Smooth muscle cell (in vitro differentiated cells): ENCODE measurements around the gene UBE3D. TPM values are rescaled to one million over a fixed set of nuclear protein-coding genes. Genes with fewer than 3 reads are reported as not detected.
"Not testable (repeated sequence)": the region's sequence is repeated elsewhere in the genome, so short reads cannot be mapped to it uniquely, and the experiment has no call there.

Experiments used
- DNase-seq: peaks from one replicate; lab custom pipeline; 2025; ENCODE audit not compliant: unreplicated experiment; lab: John Stamatoyannopoulos, UW
- H2AFZ ChIP-seq: fragments of 200-600 bp; sonication (generic); 2 replicates; pipeline ENCODE4 v1.6.0; 2016; ENCODE audit warnings: antibody characterized with exemption, low read depth, mild to moderate bottlenecking
- H3F3A ChIP-seq: fragments of 200-600 bp; sonication (generic); 2 replicates; pipeline ENCODE4 v1.6.0; 2017; ENCODE audit warnings: antibody characterized with exemption, low read depth
- H3K27ac ChIP-seq: fragments of 200-600 bp; sonication (generic); 2 replicates; pipeline ENCODE4 v1.5.1; 2016; ENCODE audit warnings: low read depth, mild to moderate bottlenecking
- H3K27me3 ChIP-seq: fragments of 200-600 bp; sonication (generic); 2 replicates; pipeline ENCODE4 v1.6.1; 2016; ENCODE audit warnings: low read depth, mild to moderate bottlenecking
- H3K36me3 ChIP-seq: fragments of 200-600 bp; sonication (generic); 2 replicates; pipeline ENCODE4 v1.5.1; 2016; ENCODE audit warnings: low read depth
- H3K4me1 ChIP-seq: fragments of 200-600 bp; sonication (generic); 2 replicates; pipeline ENCODE4 v1.5.1; 2016; ENCODE audit warnings: low read depth
- H3K4me2 ChIP-seq: fragments of 200-600 bp; sonication (generic); 2 replicates; pipeline ENCODE4 v1.6.0; 2016; ENCODE audit warnings: mild to moderate bottlenecking
- H3K4me3 ChIP-seq: fragments of 200-600 bp; sonication (generic); 2 replicates; pipeline ENCODE4 v1.5.1; 2016; ENCODE audit warnings: mild to moderate bottlenecking
- H3K79me2 ChIP-seq: fragments of 200-600 bp; sonication (generic); 2 replicates; pipeline ENCODE4 v1.6.0; 2016; ENCODE audit warnings: low read depth, mild to moderate bottlenecking
- H3K9ac ChIP-seq: fragments of 200-600 bp; sonication (generic); 2 replicates; pipeline ENCODE4 v1.6.0; 2016; ENCODE audit warnings: low read depth
- H3K9me3 ChIP-seq: fragments of 200-600 bp; sonication (generic); replicated peaks from 2 replicates; pipeline ENCODE4 v1.5.1; 2016; ENCODE audit warnings: low read depth
- H4K20me1 ChIP-seq: fragments of 200-600 bp; sonication (generic); 2 replicates; pipeline ENCODE4 v1.6.0; 2016; ENCODE audit warnings: low read depth
- CTCF ChIP-seq: fragments of 200-600 bp; sonication (generic); IDR thresholded peaks from 2 replicates; pipeline ENCODE4 v1.5.1; 2017; ENCODE audit warnings: borderline replicate concordance, mild to moderate bottlenecking, antibody characterized with exemption; ENCODE audit not compliant: insufficient read depth, poor library complexity, severe bottlenecking
- WGBS: methylation state at CpG from one replicate; pipeline ENCODE4 v1.1.7; 2016; ENCODE audit warnings: low lambda C conversion rate; 5-methylcytosine and 5-hydroxymethylcytosine counted together
- polyA plus RNA-seq: library from polyadenylated mRNA; unstranded; fragments of >200 nt; fragmentation: Nextera tagmentation; extraction: Ambion mirVana; gene quantifications from 2 replicates; pipeline ENCODE4 v1.2.1, GENCODE V29; 2016
- total RNA-seq: library from RNA; depleted of rRNA; stranded (reverse); fragments of >200 nt; gene quantifications from 2 replicates; pipeline ENCODE4 v1.2.3, GENCODE V29; 2014

The UBE3D gene
- total and polyA plus RNA-seq, 2 experiments from 2014 or later: 2.1 to 6.1 TPM

DNA sequence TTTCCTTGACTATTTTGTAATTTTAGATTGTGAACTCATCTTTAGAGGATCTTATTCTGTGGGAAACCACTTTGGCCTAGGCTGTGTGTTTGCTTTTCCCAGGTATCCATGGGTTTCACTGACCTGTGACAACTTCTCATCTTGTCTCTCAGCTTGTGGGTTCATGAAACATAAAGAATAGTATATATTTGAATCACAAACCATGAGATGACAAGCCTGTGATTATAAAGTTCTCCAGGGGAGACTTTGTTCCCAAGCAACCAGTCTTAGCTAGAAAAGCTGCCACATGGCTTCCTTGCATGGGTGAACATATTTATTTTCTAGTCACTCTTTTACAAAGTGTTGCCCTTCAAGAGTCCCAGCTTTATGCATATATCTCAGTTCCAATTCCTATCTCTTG is 201.9 kb downstream of the UBE3D start:
- no peak for TF ChIP-seq CTCF

GRCh38 chr6:82862543-82862942 is 203.1 kb downstream of the UBE3D start:
- no peaks in the 10 kb centered on the region for H3K27me3 ChIP-seq
- no peaks in the 10 kb centered on the region for H3K36me3 ChIP-seq
- WGBS: 71% methylated on average over 1 of the region's 1 CpG
- no peaks in the 10 kb centered on the region for H3K79me2 ChIP-seq
- no peak overlapping the region for H3K4me2 ChIP-seq
- H3K9me3 ChIP-seq: no peaks in the 10 kb centered on the region
- H3F3A ChIP-seq: no peaks in the 10 kb centered on the region
- TF ChIP-seq CTCF: no peak
- H3K9ac ChIP-seq: no peak overlapping the region
- no peaks in the 10 kb centered on the region for H3K4me1 ChIP-seq
- H4K20me1 ChIP-seq: no peaks in the 10 kb centered on the region
- no peak for DNase-seq
- H2AFZ ChIP-seq: no peak overlapping the region
- no peak overlapping the region for H3K4me3 ChIP-seq
- no peak overlapping the region for H3K27ac ChIP-seq

More for the DNA sequence above, 201.9 kb downstream of the UBE3D start:
- Histone ChIP-seq H3K36me3 (no peaks in the 10 kb centered on the region), H3K4me1 (no peaks in the 10 kb centered on the region), H3K4me2 (no peak overlapping the region), H3K79me2 (no peaks in the 10 kb centered on the region), H3K27me3 (no peaks in the 10 kb centered on the region), H2AFZ (no peak overlapping the region), H3K9me3 (no peaks in the 10 kb centered on the region), H4K20me1 (no peaks in the 10 kb centered on the region), H3K4me3 (no peak overlapping the region), H3K27ac (no peak overlapping the region), H3K9ac (no peak overlapping the region), H3F3A (no peaks in the 10 kb centered on the region)
- DNase-seq: no peak

DNA sequence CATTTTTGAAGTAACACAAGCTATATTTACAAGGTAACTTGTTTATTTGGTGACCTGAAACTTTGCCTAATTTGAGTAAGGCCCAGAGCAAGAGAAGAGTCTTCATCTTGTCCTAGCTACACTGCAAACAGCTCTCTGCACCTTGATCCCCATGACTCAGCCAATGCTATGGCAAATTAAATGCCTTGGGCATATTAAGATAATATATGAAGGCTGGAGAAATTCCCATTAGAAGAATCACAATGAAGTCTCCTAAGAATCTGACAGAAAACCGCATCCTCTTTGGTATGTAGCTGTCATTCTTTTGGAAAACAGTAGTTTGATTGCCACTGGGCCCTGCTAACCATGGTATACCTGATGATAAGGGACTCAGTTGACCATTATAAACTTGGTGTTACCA is 204.5 kb downstream of the UBE3D start:
- WGBS: 83% methylated on average over 1 of the region's 1 CpG
- no peak overlapping the region for H3K4me3 ChIP-seq
- H3K79me2 ChIP-seq: no peaks in the 10 kb centered on the region
- no peaks in the 10 kb centered on the region for H3K36me3 ChIP-seq
- no peak for TF ChIP-seq CTCF
- no peak overlapping the region for H3K9ac ChIP-seq
- H3F3A ChIP-seq: no peaks in the 10 kb centered on the region
- no peaks in the 10 kb centered on the region for H3K9me3 ChIP-seq
- no peak overlapping the region for H3K27ac ChIP-seq
- H3K27me3 ChIP-seq: no peaks in the 10 kb centered on the region
- H3K4me1 ChIP-seq: no peaks in the 10 kb centered on the region
- DNase-seq: no peak
- H3K4me2 ChIP-seq: no peak overlapping the region
- no peak overlapping the region for H2AFZ ChIP-seq
- no peaks in the 10 kb centered on the region for H4K20me1 ChIP-seq

DNA sequence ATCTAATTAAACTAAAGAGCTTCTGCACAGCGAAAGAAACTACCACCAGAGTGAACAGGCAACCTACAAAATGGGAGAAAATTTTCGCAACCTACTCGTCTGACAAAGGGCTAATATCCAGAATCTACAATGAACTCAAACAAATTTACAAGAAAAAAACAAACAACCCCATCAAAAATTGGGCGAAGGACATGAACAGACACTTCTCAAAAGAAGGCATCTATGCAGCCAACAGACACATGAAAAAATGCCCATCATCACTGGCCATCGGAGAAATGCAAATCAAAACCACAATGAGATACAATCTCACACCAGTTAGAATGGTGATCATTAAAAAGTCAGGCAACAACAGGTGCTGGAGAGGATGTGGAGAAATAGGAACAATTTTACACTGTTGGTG is 209.6 kb downstream of the UBE3D start:
- H3K4me3 ChIP-seq, H3K36me3 ChIP-seq, H3K27me3 ChIP-seq, H3K9me3 ChIP-seq, H3K27ac ChIP-seq, DNase-seq, H3K4me2 ChIP-seq, H3K4me1 ChIP-seq, H4K20me1 ChIP-seq, H2AFZ ChIP-seq, H3K9ac ChIP-seq, H3F3A ChIP-seq, H3K79me2 ChIP-seq: not testable (repeated sequence)
- 94% methylated on average over 5 of the region's 5 CpGs for WGBS

DNA sequence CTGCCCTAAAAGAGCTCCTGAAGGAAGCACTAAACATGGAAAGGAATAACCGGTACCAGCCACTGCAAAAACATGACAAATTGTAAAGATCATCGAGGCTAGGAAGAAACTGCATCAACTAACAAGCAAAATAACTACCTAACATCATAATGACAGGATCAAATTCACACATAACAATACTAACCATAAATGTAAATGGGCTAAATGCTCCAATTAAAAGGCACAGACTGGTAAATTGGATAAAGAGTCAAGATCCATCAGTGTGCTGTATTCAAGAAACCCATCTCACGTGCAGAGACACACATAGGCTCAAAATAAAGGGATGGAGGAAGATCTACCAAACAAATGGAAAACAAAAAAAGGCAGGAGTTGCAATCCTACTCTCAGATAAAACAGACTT is 212.7 kb downstream of the UBE3D start:
- not testable (repeated sequence) for DNase-seq, H2AFZ ChIP-seq, H3K4me3 ChIP-seq, H3K79me2 ChIP-seq, H3F3A ChIP-seq, H3K36me3 ChIP-seq, H3K9me3 ChIP-seq, H4K20me1 ChIP-seq, H3K4me2 ChIP-seq, H3K27me3 ChIP-seq, H3K4me1 ChIP-seq, H3K27ac ChIP-seq, H3K9ac ChIP-seq
- 78% methylated on average over 3 of the region's 3 CpGs for WGBS
